Ammon's horn (tissue), 1 donor: ENCODE measurements around the gene BANF2.

Source experiments
- DNase-seq: peaks from one replicate; pipeline ENCODE4 v3.0.0-alpha.2; 2016; ENCODE audit warnings: low spot score

Gene BANF2

GRCh38 chr20:17710379-17711266, 10.9 kb downstream of the BANF2 start:
- DNase-seq = no peak

- no peak for DNase-seq
Observed at GRCh38 chr20:17711267-17711627, 11.5 kb downstream of the BANF2 start.

- no peak for DNase-seq
Observed at GRCh38 chr20:17712201-17712600, 12.4 kb downstream of the BANF2 start.

- DNase-seq = no peak
Observed at GRCh38 chr20:17712708-17713107, 12.9 kb downstream of the BANF2 start.

- DNase-seq = no peak
Observed at GRCh38 chr20:17714597-17714996, 14.8 kb downstream of the BANF2 start.

- no peak for DNase-seq
Observed at GRCh38 chr20:17715075-17715474, 15.3 kb downstream of the BANF2 start.

- DNase-seq = no peak
Observed at GRCh38 chr20:17716331-17716730, 16.6 kb downstream of the BANF2 start.

GRCh38 chr20:17720755-17721154, 21.0 kb downstream of the BANF2 start:
- DNase-seq = no peak

- peak; percentile 31 for DNase-seq
Observed at GRCh38 chr20:17721802-17722486, 22.2 kb downstream of the BANF2 start.

GRCh38 chr20:17722493-17723300, 22.9 kb downstream of the BANF2 start:
- DNase-seq = no peak

- DNase-seq = no peak
Observed at GRCh38 chr20:17723301-17723691, 23.5 kb downstream of the BANF2 start.

- no peak for DNase-seq
Observed at GRCh38 chr20:17725094-17725835, 25.5 kb downstream of the BANF2 start.

- no peak for DNase-seq
Observed at GRCh38 chr20:17726902-17727301, 27.1 kb downstream of the BANF2 start.

GRCh38 chr20:17727351-17727750, 27.6 kb downstream of the BANF2 start:
- no peak for DNase-seq

GRCh38 chr20:17728074-17728473, 28.3 kb downstream of the BANF2 start:
- no peak for DNase-seq

GRCh38 chr20:17730071-17730470, 30.3 kb downstream of the BANF2 start:
- no peak for DNase-seq

- DNase-seq = no peak
Observed at GRCh38 chr20:17731233-17731632, 31.5 kb downstream of the BANF2 start.

- no peak for DNase-seq
Observed at GRCh38 chr20:17732907-17733521, 33.2 kb downstream of the BANF2 start.

- DNase-seq = no peak
Observed at GRCh38 chr20:17733767-17734304, 34.1 kb downstream of the BANF2 start.

- no peak for DNase-seq
Observed at GRCh38 chr20:17734374-17734773, 34.6 kb downstream of the BANF2 start.

GRCh38 chr20:17735206-17735804, 35.5 kb downstream of the BANF2 start:
- DNase-seq = no peak
